Body of pancreas (tissue), 4 donors: ENCODE measurements around the gene ANKLE2. TPM values are rescaled to one million over a fixed set of nuclear protein-coding genes. Genes with fewer than 3 reads are reported as not detected.
"Not testable (repeated sequence)": the region's sequence is repeated elsewhere in the genome, so short reads cannot be mapped to it uniquely, and the experiment has no call there.

ENCODE experiments used
- ATAC-seq: fragments of 150-250 bp; one replicate; pipeline ENCODE4 v1.9.1; 2016
- DNase-seq, 4 donors: peaks; one replicate each; pipeline ENCODE4 v3.0.0-alpha.2; 2019
- H3K27ac ChIP-seq, 4 donors: fragments of 200-600 bp; sonication (generic); 1 replicate in 3 of 4; 2 replicates in 1 of 4; pipeline versions ENCODE4 v1.5.1 to v1.6.1; 2016 to 2019; ENCODE audit warnings: mild to moderate bottlenecking in 1 of 4, mixed read lengths in 1 of 4, moderate library complexity in 1 of 4
- H3K27me3 ChIP-seq, 2 donors: fragments of 200-600 bp; sonication (generic); one replicate each; pipeline ENCODE4 v1.6.0; 2016; ENCODE audit warnings: mild to moderate bottlenecking in 1 of 2
- H3K36me3 ChIP-seq, 2 donors: fragments of 200-600 bp; sonication (generic); replicated peaks in 1 of 2; 2 replicates each; pipeline ENCODE4 v1.5.1; 2016; ENCODE audit warnings: low read depth in 2 of 2; ENCODE audit not compliant: insufficient read depth in 1 of 2
- H3K4me1 ChIP-seq: fragments of 200-600 bp; sonication (generic); one replicate; pipeline ENCODE4 v1.6.0; 2016
- H3K4me3 ChIP-seq, 2 donors: fragments of 200-600 bp; sonication (generic); 1 replicate in 1 of 2; 2 replicates in 1 of 2; pipeline ENCODE4 v1.5.1; 2016 to 2019
- H3K9me3 ChIP-seq, 3 donors: fragments of 200-600 bp; sonication (generic); 1 replicate in 2 of 3; 2 replicates in 1 of 3; pipeline ENCODE4 v1.5.1; 2016
- POLR2A ChIP-seq, 3 donors: fragments of 450-650 bp; IDR thresholded peaks; one replicate each; pipeline ENCODE4 v1.6.1; 2016; ENCODE audit warnings: antibody characterized with exemption in 3 of 3, mild to moderate bottlenecking in 2 of 3
- WGBS, 2 donors: methylation state at CpG; one replicate each; pipeline ENCODE4 v1.1.5; 2017; 5-methylcytosine and 5-hydroxymethylcytosine counted together
- intact Hi-C: fragments of 100-400 bp; cut with DNase I; formaldehyde crosslinking; loops from one replicate; pipeline ENCODE4 v1.15.1; 2023
- total RNA-seq, 2 donors: library from RNA; depleted of rRNA; stranded (reverse); fragments of >200 nt; gene quantifications; one replicate each; pipeline ENCODE4 v1.1.0, GENCODE V29; 2016
- TF ChIP-seq, protein P1 (sequence below), 7 experiments: fragments of 450-650 bp in 4 of 7; fragments of 200-600 bp in 3 of 7; sonication (generic) in 3 of 7; IDR thresholded peaks; one replicate each; pipeline ENCODE4 v1.5.1; 2016 to 2019; ENCODE audit warnings: antibody characterized with exemption in 7 of 7

Gene ANKLE2
- total RNA-seq, 2 donors from 2014 or later = 37.9 to 76.1 TPM

DNA sequence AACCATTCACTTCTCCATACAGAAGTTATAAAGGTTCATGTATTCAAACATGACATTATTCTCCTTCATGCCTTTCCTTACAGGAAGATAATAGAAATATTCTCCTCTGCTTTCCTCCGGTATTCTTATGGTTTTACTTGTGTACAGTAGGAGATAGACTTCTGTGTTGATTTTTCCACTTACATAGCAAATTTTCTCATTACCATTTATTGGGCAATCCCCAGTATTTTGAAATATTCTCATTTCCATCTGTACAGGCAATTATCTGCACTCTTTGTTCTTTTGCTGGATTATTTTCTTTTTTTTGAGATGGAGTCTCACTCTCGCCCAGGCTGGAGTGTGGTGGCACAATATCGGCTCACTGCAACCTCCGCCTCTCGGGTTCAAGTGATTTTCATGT lies 63.3 kb downstream of the ANKLE2 start:
- no peak for ATAC-seq
- H3K4me3 ChIP-seq = no peak overlapping the region
- no peak overlapping the region for H3K27ac ChIP-seq
- H3K36me3 ChIP-seq = peaks cover 0 to 1% of the 10 kb centered on the region in 2 donors
- TF ChIP-seq, protein P1, sequence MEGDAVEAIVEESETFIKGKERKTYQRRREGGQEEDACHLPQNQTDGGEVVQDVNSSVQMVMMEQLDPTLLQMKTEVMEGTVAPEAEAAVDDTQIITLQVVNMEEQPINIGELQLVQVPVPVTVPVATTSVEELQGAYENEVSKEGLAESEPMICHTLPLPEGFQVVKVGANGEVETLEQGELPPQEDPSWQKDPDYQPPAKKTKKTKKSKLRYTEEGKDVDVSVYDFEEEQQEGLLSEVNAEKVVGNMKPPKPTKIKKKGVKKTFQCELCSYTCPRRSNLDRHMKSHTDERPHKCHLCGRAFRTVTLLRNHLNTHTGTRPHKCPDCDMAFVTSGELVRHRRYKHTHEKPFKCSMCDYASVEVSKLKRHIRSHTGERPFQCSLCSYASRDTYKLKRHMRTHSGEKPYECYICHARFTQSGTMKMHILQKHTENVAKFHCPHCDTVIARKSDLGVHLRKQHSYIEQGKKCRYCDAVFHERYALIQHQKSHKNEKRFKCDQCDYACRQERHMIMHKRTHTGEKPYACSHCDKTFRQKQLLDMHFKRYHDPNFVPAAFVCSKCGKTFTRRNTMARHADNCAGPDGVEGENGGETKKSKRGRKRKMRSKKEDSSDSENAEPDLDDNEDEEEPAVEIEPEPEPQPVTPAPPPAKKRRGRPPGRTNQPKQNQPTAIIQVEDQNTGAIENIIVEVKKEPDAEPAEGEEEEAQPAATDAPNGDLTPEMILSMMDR (IDR thresholded peaks at IDR 0.05) = no peak
- TF ChIP-seq POLR2A (IDR thresholded peaks at IDR 0.05) = no peak
- H3K27me3 ChIP-seq = no peaks in the 10 kb centered on the region
- H3K9me3 ChIP-seq = no peaks in the 10 kb centered on the region
- 82 to 84% methylated on average over 5 of the region's 5 CpGs for WGBS, 2 donors
- no peak for DNase-seq
- H3K4me1 ChIP-seq = peaks cover 6% of the 10 kb centered on the region
- intact Hi-C loops = no loop called here

DNA sequence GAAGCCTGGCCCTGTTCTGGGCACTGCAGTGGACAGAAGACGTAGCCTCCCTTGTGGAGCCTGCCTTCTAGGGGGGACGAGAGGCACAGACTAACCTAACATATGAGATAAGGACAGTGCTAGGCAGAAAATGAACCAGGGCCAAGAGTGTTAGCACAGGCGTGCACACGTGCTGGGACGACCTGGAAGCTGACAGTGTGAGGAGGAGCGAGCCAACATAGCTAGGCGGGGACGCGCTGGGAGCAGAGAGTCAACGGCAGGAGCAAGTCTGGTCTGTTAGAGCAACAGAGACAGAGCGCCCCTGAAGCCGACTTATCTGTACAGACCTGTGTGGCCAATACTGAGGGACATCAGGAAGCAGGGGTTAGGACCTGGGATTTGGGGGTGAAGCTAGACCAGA lies 66.2 kb downstream of the ANKLE2 start:
- ATAC-seq (no peak), DNase-seq (no peak)
- intact Hi-C loops = no loop called here
- TF ChIP-seq, protein P1 (IDR thresholded peaks at IDR 0.05) = no peak
- TF ChIP-seq POLR2A (IDR thresholded peaks at IDR 0.05) = no peak
- H3K36me3 ChIP-seq = peaks cover 0 to 1% of the 10 kb centered on the region in 2 donors
- no peak overlapping the region for H3K4me3 ChIP-seq
- peaks cover 3% of the 10 kb centered on the region for H3K4me1 ChIP-seq
- H3K9me3 ChIP-seq = no peaks in the 10 kb centered on the region
- no peaks in the 10 kb centered on the region for H3K27me3 ChIP-seq
- no peak overlapping the region for H3K27ac ChIP-seq
- WGBS, 2 donors = 85 to 93% methylated on average over 12 of the region's 12 CpGs

DNA sequence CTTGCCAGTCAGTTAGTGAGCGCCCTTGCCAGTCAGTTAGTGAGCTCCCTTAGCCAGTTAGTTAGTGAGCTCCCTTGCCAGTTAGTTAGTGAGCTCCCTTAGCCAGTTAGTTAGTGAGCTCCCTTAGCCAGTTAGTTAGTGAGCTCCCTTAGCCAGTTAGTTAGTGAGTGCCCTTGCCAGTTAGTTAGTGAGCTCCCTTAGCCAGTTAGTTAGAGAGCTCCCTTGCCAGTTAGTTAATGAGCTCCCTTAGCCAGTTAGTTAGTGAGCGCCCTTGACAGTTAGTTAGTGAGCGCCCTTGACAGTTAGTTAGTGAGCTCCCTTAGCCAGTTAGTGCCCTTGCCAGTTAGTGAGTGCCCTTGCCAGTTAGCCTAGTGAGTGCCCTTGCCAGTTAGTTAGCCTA lies 66.7 kb downstream of the ANKLE2 start:
- ATAC-seq, DNase-seq, H3K27me3 ChIP-seq, intact Hi-C loops, H3K36me3 ChIP-seq, H3K27ac ChIP-seq, H3K4me3 ChIP-seq, H3K4me1 ChIP-seq, H3K9me3 ChIP-seq: not testable (repeated sequence)
- WGBS, 2 donors = 94% methylated on average over 3 of the region's 3 CpGs; no CpG with 5 or more reads in 1 of the 2 donors

DNA sequence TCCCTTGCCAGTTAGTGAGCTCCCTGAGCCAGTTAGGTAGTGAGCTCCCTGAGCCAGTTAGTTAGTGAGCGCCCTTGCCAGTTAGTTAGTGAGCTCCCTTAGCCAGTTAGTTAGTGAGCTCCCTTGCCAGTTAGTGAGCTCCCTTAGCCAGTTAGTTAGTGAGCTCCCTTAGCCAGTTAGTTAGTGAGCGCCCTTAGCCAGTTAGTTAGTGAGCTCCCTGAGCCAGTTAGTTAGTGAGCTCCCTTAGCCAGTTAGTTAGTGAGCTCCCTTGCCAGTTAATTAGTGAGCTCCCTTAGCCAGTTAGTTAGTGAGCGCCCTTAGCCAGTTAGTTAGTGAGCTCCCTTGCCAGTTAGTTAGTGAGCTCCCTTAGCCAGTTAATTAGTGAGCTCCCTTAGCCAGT lies 69.6 kb downstream of the ANKLE2 start:
- H3K27me3 ChIP-seq, H3K27ac ChIP-seq, H3K9me3 ChIP-seq, intact Hi-C loops, H3K36me3 ChIP-seq, DNase-seq, H3K4me3 ChIP-seq, ATAC-seq: not testable (repeated sequence)
- WGBS, 2 donors = 90 to 100% methylated on average over 2 to 3 of the region's 3 CpGs
- H3K4me1 ChIP-seq = peaks cover 11% of the 10 kb centered on the region

DNA sequence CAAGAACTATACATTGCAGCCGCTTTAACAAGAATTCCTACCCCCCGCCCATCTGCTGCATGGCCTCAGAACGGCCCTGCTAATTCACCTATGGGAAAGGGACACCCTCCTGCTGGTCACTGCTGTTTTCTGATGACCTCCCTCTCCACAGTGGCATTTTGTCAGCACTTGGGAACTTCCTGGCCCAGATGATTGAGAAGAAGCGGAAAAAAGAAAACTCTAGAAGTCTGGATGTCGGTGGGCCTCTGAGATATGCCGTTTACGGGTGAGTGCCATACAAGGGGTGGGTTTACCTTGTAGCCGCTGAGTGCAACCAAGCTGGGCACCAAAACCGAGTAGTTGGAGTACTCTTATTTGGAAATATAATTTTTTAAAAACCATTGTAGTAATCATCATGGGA lies 71.5 kb downstream of the ANKLE2 start:
- Histone ChIP-seq H3K27ac (no peak overlapping the region), H3K9me3 (no peaks in the 10 kb centered on the region), H3K27me3 (no peaks in the 10 kb centered on the region), H3K4me3 (no peak overlapping the region), H3K36me3 (no peaks in the 10 kb centered on the region), H3K4me1 (peaks cover 22% of the 10 kb centered on the region)
- no peak for DNase-seq
- TF ChIP-seq POLR2A (IDR thresholded peaks at IDR 0.05) = no peak
- TF ChIP-seq, protein P1 (IDR thresholded peaks at IDR 0.05) = no peak
- intact Hi-C loops = no loop called here
- no peak for ATAC-seq
- 87 to 91% methylated on average over 9 of the region's 9 CpGs for WGBS, 2 donors

DNA sequence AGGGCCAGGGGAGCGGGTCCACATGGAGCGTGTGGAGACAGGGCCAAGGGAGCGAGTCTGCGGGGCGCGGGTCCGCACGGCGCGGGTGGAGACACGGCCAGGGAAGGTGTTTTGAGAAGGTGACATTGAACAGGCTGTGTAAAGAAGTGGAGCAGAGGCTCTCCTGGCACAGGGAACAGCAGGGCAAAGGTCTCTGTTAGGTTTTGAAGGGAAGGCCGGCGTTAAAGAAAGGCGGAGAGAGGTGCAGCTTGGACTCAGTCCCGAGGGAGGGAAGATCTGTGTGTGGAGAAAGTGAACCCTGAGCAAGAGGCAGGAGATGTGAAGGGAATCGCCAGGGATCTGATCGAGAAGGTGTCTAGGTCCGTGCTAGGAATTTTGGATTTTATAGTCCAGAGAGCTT lies 72.4 kb downstream of the ANKLE2 start:
- Histone ChIP-seq H3K27ac (peak overlapping the region in 1 of 4 donors; percentile 44), H3K4me3 (no peak overlapping the region), H3K4me1 (peaks cover 22% of the 10 kb centered on the region), H3K9me3 (no peaks in the 10 kb centered on the region), H3K36me3 (no peaks in the 10 kb centered on the region), H3K27me3 (no peaks in the 10 kb centered on the region)
- intact Hi-C loops = no loop called here
- 14 to 35% methylated on average over 18 of the region's 18 CpGs for WGBS, 2 donors
- TF ChIP-seq, protein P1 (IDR thresholded peaks at IDR 0.05) = no peak
- TF ChIP-seq POLR2A (IDR thresholded peaks at IDR 0.05) = no peak
- peak; percentile 55 to 76 (median 64) for DNase-seq
- ATAC-seq = no peak
